HepG2 (cell line): ENCODE data around the gene ZNF605. TPM values are rescaled to one million over a fixed set of nuclear protein-coding genes. Genes with fewer than 3 reads are reported as not detected.

Experiments used
- CENPT ChIP-seq: sonication (generic); formaldehyde crosslinking; IDR thresholded peaks from 2 replicates; pipeline ENCODE4 v1.8.0; 2022; ENCODE audit warnings: low read depth, mild to moderate bottlenecking, moderate library complexity, missing genetic modification reagents
- EED ChIP-seq: sonication (generic); formaldehyde crosslinking; IDR thresholded peaks from 2 replicates; pipeline ENCODE4 v1.5.0; 2020; ENCODE audit warnings: mild to moderate bottlenecking, missing genetic modification reagents
- NR2F1 ChIP-seq, 2 experiments: fragments of 450-650 bp in 1 of 2; formaldehyde crosslinking in 1 of 2; IDR thresholded peaks; 2 replicates each; pipeline versions ENCODE4 v1.5.0 to v1.6.1; 2016 to 2020; ENCODE audit warnings: mild to moderate bottlenecking in 1 of 2, missing compliant biosample characterization in 1 of 2, missing genetic modification reagents in 1 of 2, moderate library complexity in 1 of 2
- NR2F6 ChIP-seq, 2 experiments: IDR thresholded peaks; 2 replicates each; pipeline ENCODE4 v1.6.1; 2016; ENCODE audit warnings: antibody characterized with exemption in 1 of 2, mild to moderate bottlenecking in 1 of 2
- SAFB2 ChIP-seq: sonication (generic); formaldehyde crosslinking; IDR thresholded peaks from 2 replicates; pipeline ENCODE4 v1.5.1; 2020; ENCODE audit warnings: missing genetic modification reagents, low read depth, mild to moderate bottlenecking, borderline replicate concordance
- SMARCE1 ChIP-seq: fragments of 450-650 bp; IDR thresholded peaks from 2 replicates; pipeline ENCODE4 v1.6.1; 2017; ENCODE audit warnings: borderline replicate concordance
- TOE1 ChIP-seq: sonication (generic); formaldehyde crosslinking; IDR thresholded peaks from 2 replicates; pipeline ENCODE4 v1.4.0; 2020; ENCODE audit warnings: mild to moderate bottlenecking, missing genetic modification reagents
- ZIK1 ChIP-seq: sonication (generic); formaldehyde crosslinking; IDR thresholded peaks from 2 replicates; pipeline ENCODE4 v1.5.0; 2020; ENCODE audit warnings: mild to moderate bottlenecking, low read depth, missing genetic modification reagents, borderline replicate concordance
- ZNF101 ChIP-seq: sonication (generic); formaldehyde crosslinking; IDR thresholded peaks from 2 replicates; pipeline ENCODE4 v1.4.0; 2020; ENCODE audit warnings: mild to moderate bottlenecking, low read depth, missing genetic modification reagents, borderline replicate concordance
- ZNF24 ChIP-seq: fragments of 450-650 bp; IDR thresholded peaks from 2 replicates; pipeline ENCODE4 v1.6.1; 2017; ENCODE audit warnings: antibody characterized with exemption, mild to moderate bottlenecking
- ZNF431 ChIP-seq: sonication (generic); formaldehyde crosslinking; IDR thresholded peaks from 2 replicates; pipeline ENCODE4 v1.9.0; 2022; ENCODE audit warnings: missing genetic modification reagents, low read depth, mild to moderate bottlenecking, borderline replicate concordance
- ZNF576 ChIP-seq: sonication (generic); formaldehyde crosslinking; IDR thresholded peaks from 2 replicates; pipeline ENCODE4 v1.4.0; 2020; ENCODE audit warnings: mild to moderate bottlenecking, missing genetic modification reagents
- ZNF670 ChIP-seq: sonication (generic); formaldehyde crosslinking; IDR thresholded peaks from 2 replicates; pipeline ENCODE4 v1.8.0; 2022; ENCODE audit warnings: mild to moderate bottlenecking, missing genetic modification reagents, borderline replicate concordance
- ZNF782 ChIP-seq: sonication (generic); formaldehyde crosslinking; IDR thresholded peaks from 2 replicates; pipeline ENCODE4 v1.4.0; 2020; ENCODE audit warnings: missing genetic modification reagents, mild to moderate bottlenecking, borderline replicate concordance
- ZNF839 ChIP-seq: sonication (generic); formaldehyde crosslinking; IDR thresholded peaks from 2 replicates; pipeline ENCODE4 v1.4.0; 2020; ENCODE audit warnings: missing genetic modification reagents, mild to moderate bottlenecking, borderline replicate concordance
- ZSCAN9 ChIP-seq: IDR thresholded peaks from 2 replicates; pipeline ENCODE4 v1.6.1; 2016; ENCODE audit warnings: borderline replicate concordance
- polyA plus RNA-seq, 8 experiments: library from polyadenylated mRNA; depleted of rRNA in 3 of 8; stranded (reverse) in 7 of 8; unstranded in 1 of 8; fragments of >200 nt; fragmentation: Illumina TruSeq in 4 of 8; extraction: Trizol in 4 of 8; gene quantifications; 2 replicates each; pipeline versions ENCODE4 v1.2.1 to v1.2.3, GENCODE V29; 2011 to 2016; ENCODE audit warnings: low read depth in 4 of 8, missing spikeins in 1 of 8, mixed read lengths in 1 of 8; ENCODE audit not compliant: insufficient read depth in 1 of 8
- total RNA-seq, 5 experiments: library from RNA; depleted of rRNA; stranded (reverse); fragments of >200 nt; fragmentation: Illumina TruSeq; extraction: Trizol; gene quantifications; 2 replicates each; pipeline ENCODE4 v1.2.3, GENCODE V29; 2016; ENCODE audit warnings: low read depth in 1 of 5
- TF ChIP-seq, protein P1 (sequence below): sonication (generic); formaldehyde crosslinking; IDR thresholded peaks from 2 replicates; pipeline ENCODE4 v1.8.0; 2023; ENCODE audit warnings: mild to moderate bottlenecking, missing genetic modification reagents
- TF ChIP-seq, protein P2 (sequence below): sonication (generic); formaldehyde crosslinking; conservative IDR thresholded peaks from 2 replicates; pipeline ENCODE4 v1.5.0; 2020; ENCODE audit warnings: missing genetic modification reagents
- TF ChIP-seq, protein P3 (sequence below): sonication (generic); IDR thresholded peaks from 2 replicates; pipeline ENCODE4 v1.6.1; 2016; ENCODE audit warnings: low read depth, borderline replicate concordance
- TF ChIP-seq, protein P4 (sequence below): sonication (generic); formaldehyde crosslinking; IDR thresholded peaks from 2 replicates; pipeline ENCODE4 v1.5.1; 2020; ENCODE audit warnings: missing genetic modification reagents, mild to moderate bottlenecking, borderline replicate concordance
- TF ChIP-seq, protein P5 (sequence below): IDR thresholded peaks from 2 replicates; pipeline ENCODE4 v1.6.1; 2012; ENCODE audit warnings: low read depth, low read length, improper control_type of control experiment

ZNF605 gene
- total and polyA plus RNA-seq, 2 of the 13 experiments (the other 11 are each of a cell fraction or from before 2014, with no cell fraction given): 6.7 to 6.8 TPM

DNA sequence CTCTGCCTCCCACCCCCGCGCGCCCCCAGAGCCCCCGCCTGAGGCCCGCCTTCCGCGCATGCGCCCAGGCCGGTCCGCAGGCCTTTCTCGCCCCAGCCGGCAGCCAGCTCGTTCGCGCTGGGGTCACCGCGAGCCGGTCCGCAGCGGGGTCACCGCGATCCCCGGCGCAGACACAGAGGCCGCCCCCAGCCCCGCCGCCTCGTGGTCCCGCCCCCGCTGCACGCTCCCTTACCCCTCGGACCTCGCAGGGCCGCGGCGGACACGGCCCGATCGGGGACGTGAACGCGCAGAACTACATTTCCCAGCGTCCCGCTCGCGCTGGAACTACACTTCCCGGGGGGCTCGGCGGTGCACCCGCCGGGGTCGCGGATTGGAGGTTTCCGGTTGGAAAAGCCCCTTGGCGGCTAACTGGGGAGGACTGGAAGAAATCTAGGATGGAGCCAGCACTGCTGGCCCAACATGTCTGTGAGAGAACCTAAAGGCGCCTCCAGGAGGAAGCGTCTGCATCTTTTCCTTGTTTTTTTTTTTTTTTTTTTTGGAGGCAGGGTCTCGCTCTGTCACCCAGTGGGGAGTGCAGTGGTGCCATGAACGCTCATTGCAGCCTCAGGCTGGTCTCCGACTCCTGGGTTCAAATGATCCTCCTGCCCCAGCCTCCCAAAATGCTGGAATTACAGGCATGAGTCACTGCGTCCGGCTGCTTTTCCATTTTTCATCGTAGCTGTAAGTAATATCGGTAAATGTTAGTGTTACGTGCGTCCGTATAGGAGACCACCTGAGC lies at the start of gene ZNF605 (continued):
- TF ChIP-seq CENPT: no peak
- TF ChIP-seq, protein P1, sequence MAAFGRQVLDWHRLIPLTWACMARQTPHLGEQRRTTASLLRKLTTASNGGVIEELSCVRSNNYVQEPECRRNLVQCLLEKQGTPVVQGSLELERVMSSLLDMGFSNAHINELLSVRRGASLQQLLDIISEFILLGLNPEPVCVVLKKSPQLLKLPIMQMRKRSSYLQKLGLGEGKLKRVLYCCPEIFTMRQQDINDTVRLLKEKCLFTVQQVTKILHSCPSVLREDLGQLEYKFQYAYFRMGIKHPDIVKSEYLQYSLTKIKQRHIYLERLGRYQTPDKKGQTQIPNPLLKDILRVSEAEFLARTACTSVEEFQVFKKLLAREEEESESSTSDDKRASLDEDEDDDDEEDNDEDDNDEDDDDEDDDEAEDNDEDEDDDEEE (CRISPR knock-in tag): no peak
- TF ChIP-seq, protein P2, sequence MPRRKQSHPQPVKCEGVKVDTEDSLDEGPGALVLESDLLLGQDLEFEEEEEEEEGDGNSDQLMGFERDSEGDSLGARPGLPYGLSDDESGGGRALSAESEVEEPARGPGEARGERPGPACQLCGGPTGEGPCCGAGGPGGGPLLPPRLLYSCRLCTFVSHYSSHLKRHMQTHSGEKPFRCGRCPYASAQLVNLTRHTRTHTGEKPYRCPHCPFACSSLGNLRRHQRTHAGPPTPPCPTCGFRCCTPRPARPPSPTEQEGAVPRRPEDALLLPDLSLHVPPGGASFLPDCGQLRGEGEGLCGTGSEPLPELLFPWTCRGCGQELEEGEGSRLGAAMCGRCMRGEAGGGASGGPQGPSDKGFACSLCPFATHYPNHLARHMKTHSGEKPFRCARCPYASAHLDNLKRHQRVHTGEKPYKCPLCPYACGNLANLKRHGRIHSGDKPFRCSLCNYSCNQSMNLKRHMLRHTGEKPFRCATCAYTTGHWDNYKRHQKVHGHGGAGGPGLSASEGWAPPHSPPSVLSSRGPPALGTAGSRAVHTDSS (CRISPR knock-in tag): 0 out of 2 replicates have a peak, but pooled peaks have one; percentile 54
- TF ChIP-seq, protein P3, sequence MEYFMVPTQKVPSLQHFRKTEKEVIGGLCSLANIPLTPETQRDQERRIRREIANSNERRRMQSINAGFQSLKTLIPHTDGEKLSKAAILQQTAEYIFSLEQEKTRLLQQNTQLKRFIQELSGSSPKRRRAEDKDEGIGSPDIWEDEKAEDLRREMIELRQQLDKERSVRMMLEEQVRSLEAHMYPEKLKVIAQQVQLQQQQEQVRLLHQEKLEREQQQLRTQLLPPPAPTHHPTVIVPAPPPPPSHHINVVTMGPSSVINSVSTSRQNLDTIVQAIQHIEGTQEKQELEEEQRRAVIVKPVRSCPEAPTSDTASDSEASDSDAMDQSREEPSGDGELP: no peak
- no peak for TF ChIP-seq ZNF782
- TF ChIP-seq ZNF576 (CRISPR knock-in tag): no peak
- TF ChIP-seq ZNF431 (CRISPR knock-in tag): no peak
- TF ChIP-seq NR2F6 (IDR thresholded peaks at IDR 0.05): no peak
- TF ChIP-seq NR2F6 (CRISPR knock-in tag; IDR thresholded peaks at IDR 0.05): peak; percentile 10; the same call in 1 of the 2 replicates
- no peak for TF ChIP-seq TOE1 (CRISPR knock-in tag)
- TF ChIP-seq NR2F1 (CRISPR knock-in tag; IDR thresholded peaks at IDR 0.05): no peak
- no peak for TF ChIP-seq ZNF670 (CRISPR knock-in tag)
- TF ChIP-seq ZSCAN9: no peak
- TF ChIP-seq ZIK1 (CRISPR knock-in tag): no peak
- TF ChIP-seq, protein P4, sequence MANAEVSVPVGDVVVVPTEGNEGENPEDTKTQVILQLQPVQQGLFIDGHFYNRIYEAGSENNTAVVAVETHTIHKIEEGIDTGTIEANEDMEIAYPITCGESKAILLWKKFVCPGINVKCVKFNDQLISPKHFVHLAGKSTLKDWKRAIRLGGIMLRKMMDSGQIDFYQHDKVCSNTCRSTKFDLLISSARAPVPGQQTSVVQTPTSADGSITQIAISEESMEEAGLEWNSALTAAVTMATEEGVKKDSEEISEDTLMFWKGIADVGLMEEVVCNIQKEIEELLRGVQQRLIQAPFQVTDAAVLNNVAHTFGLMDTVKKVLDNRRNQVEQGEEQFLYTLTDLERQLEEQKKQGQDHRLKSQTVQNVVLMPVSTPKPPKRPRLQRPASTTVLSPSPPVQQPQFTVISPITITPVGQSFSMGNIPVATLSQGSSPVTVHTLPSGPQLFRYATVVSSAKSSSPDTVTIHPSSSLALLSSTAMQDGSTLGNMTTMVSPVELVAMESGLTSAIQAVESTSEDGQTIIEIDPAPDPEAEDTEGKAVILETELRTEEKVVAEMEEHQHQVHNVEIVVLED (CRISPR knock-in tag): peak; percentile 90
- no peak for TF ChIP-seq EED (CRISPR knock-in tag)
- TF ChIP-seq ZNF24: no peak
- TF ChIP-seq SMARCE1: no peak
- no peak for TF ChIP-seq ZNF839 (CRISPR knock-in tag)
- TF ChIP-seq, protein P5, sequence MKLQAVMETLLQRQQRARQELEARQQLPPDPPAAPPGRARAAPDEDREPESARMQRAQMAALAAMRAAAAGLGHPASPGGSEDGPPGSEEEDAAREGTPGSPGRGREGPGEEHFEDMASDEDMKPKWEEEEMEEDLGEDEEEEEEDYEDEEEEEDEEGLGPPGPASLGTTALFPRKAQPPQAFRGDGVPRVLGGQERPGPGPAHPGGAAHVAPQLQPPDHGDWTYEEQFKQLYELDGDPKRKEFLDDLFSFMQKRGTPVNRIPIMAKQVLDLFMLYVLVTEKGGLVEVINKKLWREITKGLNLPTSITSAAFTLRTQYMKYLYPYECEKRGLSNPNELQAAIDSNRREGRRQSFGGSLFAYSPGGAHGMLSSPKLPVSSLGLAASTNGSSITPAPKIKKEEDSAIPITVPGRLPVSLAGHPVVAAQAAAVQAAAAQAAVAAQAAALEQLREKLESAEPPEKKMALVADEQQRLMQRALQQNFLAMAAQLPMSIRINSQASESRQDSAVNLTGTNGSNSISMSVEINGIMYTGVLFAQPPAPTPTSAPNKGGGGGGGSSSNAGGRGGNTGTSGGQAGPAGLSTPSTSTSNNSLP: no peak
- TF ChIP-seq SAFB2: no peak
- TF ChIP-seq ZNF101 (CRISPR knock-in tag): no peak
